Mesothelial cell of epicardium (in vitro differentiated cells): ENCODE data around the gene TGFB2. TPM values are rescaled to one million over a fixed set of nuclear protein-coding genes. Genes with fewer than 3 reads are reported as not detected.

Experiments used
- DNase-seq, 2 experiments: peaks; one replicate each; pipeline ENCODE4 v3.0.0; 2021; ENCODE audit warnings: low spot score in 2 of 2; ENCODE audit not compliant: unreplicated experiment in 2 of 2
- H3K27ac Mint-ChIP-seq: 2 replicates; pipeline ENCODE4 v1.8.0; 2021; ENCODE audit warnings: mixed read lengths
- H3K27me3 Mint-ChIP-seq: 2 replicates; pipeline ENCODE4 v1.8.0; 2021; ENCODE audit warnings: low read depth, mixed read lengths
- H3K36me3 Mint-ChIP-seq: 2 replicates; pipeline ENCODE4 v1.8.0; 2021; ENCODE audit warnings: mixed read lengths
- H3K4me1 Mint-ChIP-seq: 2 replicates; pipeline ENCODE4 v1.8.0; 2021; ENCODE audit warnings: mixed read lengths
- H3K4me3 Mint-ChIP-seq: 2 replicates; pipeline ENCODE4 v1.8.0; 2021; ENCODE audit warnings: mild to moderate bottlenecking, moderate library complexity, mixed read lengths
- H3K9me3 Mint-ChIP-seq: 2 replicates; pipeline ENCODE4 v1.8.0; 2021; ENCODE audit warnings: mixed read lengths
- total RNA-seq: library from RNA; stranded (reverse); gene quantifications from 3 replicates; pipeline ENCODE4 v1.2.1, GENCODE V29; 2021
- TF ChIP-seq, protein P1 (sequence below): fragments of 200-600 bp; sonication (generic); IDR thresholded peaks from one replicate; pipeline ENCODE4 v1.5.0; 2021; ENCODE audit warnings: antibody characterized with exemption; ENCODE audit not compliant: unreplicated experiment

TGFB2 gene
- total RNA-seq, 1 donor from 2014 or later, result 50.6 TPM

DNA sequence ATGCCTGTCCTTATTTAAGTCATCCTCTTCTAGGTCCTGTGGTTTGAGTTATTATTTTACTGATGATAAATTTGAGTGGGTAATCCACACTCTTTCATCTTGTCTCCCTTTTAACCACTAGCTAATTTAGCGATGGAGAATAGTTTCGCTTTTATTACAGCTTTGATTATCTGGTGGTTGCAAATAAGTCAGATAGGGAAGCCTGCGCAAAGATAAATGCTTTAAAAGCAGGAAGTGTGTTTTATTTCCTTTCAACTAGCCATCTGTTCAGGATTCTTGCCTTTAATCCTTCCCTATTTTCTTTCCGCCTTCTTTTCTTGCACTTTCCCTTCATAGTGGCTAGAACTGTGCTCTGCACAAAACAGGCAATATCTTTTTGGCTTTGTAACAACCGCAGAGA, 129.0 kb downstream of the TGFB2 start:
- Mint-ChIP-seq H3K36me3 (no peaks in the 10 kb centered on the region), H3K27me3 (no peaks in the 10 kb centered on the region), H3K9me3 (no peaks in the 10 kb centered on the region), H3K27ac (peak overlapping the region; percentile 22), H3K4me3 (no peak overlapping the region), H3K4me1 (peaks cover 15% of the 10 kb centered on the region)
- TF ChIP-seq, protein P1, sequence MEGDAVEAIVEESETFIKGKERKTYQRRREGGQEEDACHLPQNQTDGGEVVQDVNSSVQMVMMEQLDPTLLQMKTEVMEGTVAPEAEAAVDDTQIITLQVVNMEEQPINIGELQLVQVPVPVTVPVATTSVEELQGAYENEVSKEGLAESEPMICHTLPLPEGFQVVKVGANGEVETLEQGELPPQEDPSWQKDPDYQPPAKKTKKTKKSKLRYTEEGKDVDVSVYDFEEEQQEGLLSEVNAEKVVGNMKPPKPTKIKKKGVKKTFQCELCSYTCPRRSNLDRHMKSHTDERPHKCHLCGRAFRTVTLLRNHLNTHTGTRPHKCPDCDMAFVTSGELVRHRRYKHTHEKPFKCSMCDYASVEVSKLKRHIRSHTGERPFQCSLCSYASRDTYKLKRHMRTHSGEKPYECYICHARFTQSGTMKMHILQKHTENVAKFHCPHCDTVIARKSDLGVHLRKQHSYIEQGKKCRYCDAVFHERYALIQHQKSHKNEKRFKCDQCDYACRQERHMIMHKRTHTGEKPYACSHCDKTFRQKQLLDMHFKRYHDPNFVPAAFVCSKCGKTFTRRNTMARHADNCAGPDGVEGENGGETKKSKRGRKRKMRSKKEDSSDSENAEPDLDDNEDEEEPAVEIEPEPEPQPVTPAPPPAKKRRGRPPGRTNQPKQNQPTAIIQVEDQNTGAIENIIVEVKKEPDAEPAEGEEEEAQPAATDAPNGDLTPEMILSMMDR, result no peak
- DNase-seq, result no peak

DNA sequence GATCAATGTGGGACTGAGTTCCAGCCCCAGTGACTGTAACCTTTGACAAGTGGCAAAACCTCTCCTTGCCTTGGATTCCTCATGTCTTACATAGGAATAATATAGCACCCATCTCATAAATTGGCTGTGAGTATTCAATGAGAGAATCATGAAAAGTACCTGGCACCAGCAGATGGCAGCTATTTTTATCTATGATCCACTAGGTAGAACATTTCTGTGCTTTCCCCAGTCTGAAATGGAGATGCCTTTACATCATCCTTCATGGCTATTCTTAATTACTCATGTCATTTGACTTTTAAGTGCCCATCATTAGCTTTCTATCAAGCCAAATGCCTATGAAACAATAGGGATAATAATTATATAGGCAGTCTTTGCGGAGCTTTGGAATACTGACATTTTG, 130.1 kb downstream of the TGFB2 start:
- no peaks in the 10 kb centered on the region for H3K9me3 Mint-ChIP-seq
- H3K4me1 Mint-ChIP-seq, result peaks cover 23% of the 10 kb centered on the region
- H3K27me3 Mint-ChIP-seq, result no peaks in the 10 kb centered on the region
- no peak for DNase-seq
- TF ChIP-seq, protein P1, result no peak
- no peak overlapping the region for H3K27ac Mint-ChIP-seq
- no peak overlapping the region for H3K4me3 Mint-ChIP-seq
- no peaks in the 10 kb centered on the region for H3K36me3 Mint-ChIP-seq

DNA sequence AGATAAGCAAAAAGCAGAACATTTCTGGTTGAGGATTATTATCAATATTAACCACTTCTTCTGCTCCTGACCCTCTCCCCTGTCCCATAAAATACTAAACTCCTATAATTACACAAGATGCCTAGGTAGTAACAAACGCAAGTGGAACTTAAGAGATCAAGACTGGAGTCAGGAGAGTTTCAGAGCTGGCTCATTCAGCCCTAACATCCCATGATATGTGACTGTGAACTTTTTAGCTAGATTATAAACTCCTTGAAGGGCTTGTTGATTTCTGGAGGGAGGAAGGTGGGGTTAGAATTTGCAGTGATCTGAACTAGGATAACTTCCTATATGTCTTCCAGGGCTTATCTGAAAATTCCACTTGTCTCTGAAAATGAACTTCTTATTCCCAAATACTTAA, 130.6 kb downstream of the TGFB2 start:
- DNase-seq, result no peak
- TF ChIP-seq, protein P1, result no peak
- Mint-ChIP-seq H3K27me3 (no peaks in the 10 kb centered on the region), H3K27ac (no peak overlapping the region), H3K9me3 (peaks cover under 1% of the 10 kb centered on the region), H3K36me3 (no peaks in the 10 kb centered on the region), H3K4me3 (no peak overlapping the region), H3K4me1 (peaks cover 27% of the 10 kb centered on the region)

DNA sequence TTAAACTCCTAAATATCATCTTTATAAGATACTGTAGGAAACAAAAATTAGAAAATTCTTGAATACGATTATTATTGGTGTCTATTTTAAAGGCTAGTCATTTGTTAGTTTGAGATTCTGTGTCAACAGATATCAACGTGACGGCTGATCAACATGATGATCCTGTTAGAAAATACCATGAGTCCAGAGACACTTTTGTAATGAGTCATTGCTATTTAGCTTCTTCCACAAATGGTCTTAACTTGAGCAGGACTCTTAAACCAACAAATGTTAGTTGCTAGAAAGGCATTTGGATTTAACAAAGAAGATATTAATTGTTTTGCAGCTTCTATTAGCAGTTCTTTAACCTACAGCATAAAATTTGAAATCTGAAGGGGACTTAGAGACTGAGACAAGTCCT, 131.2 kb downstream of the TGFB2 start:
- TF ChIP-seq, protein P1, result no peak
- no peak for DNase-seq
- H3K27ac Mint-ChIP-seq, result no peak overlapping the region
- H3K36me3 Mint-ChIP-seq, result no peaks in the 10 kb centered on the region
- H3K9me3 Mint-ChIP-seq, result peaks cover 4% of the 10 kb centered on the region
- no peak overlapping the region for H3K4me3 Mint-ChIP-seq
- peaks cover 31% of the 10 kb centered on the region for H3K4me1 Mint-ChIP-seq
- H3K27me3 Mint-ChIP-seq, result no peaks in the 10 kb centered on the region

DNA sequence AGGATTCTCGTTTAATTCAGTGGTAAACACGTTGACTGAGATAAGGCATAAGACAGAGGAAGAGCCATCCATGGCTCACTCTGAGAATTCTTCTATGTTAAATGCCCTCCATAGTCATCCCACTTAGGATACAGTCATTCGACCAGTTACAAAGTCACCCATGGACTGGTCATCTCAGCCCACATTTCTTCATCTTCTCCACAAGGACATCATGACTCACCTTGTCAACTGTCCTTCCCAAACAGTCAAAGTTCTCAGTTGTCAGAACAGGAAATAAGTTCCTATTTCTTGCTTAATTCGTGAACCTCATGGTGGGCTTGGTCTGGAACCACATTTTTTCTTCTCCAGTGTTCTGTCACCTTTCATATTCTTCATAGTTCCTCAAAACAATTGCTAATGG, 133.2 kb downstream of the TGFB2 start:
- peaks cover 4% of the 10 kb centered on the region for H3K9me3 Mint-ChIP-seq
- H3K4me1 Mint-ChIP-seq, result peaks cover 26% of the 10 kb centered on the region
- DNase-seq, result no peak
- TF ChIP-seq, protein P1, result no peak
- H3K4me3 Mint-ChIP-seq, result no peak overlapping the region
- no peak overlapping the region for H3K27ac Mint-ChIP-seq
- no peaks in the 10 kb centered on the region for H3K36me3 Mint-ChIP-seq
- H3K27me3 Mint-ChIP-seq, result no peaks in the 10 kb centered on the region
